A673 (cell line): ENCODE data around the gene FGFR3. TPM values are rescaled to one million over a fixed set of nuclear protein-coding genes. Genes with fewer than 3 reads are reported as not detected.
A peak's percentile ranks its signal among the peaks of the same experiment; 100 is the strongest.

ENCODE experiments used
- BruUV-seq: library from RNA; stranded (reverse); fragments of 400-500 nt; replicated peaks from 2 replicates; lab custom pipeline; 2021; lab: Mats Ljungman, UMichigan
- CTCF ChIA-PET: fragments of 300-600 bp; sonication (Branson Sonifier 250); formaldehyde crosslinking; loops from one replicate; lab custom pipeline; 2022; ENCODE audit warnings: antibody characterized with exemption; lab: Charles Lee
- POLR2A ChIA-PET: fragments of 300-600 bp; sonication (Branson Sonifier 250); formaldehyde crosslinking; loops from one replicate; lab custom pipeline; 2022; ENCODE audit warnings: antibody characterized with exemption; ENCODE audit not compliant: low non-redundant PET; lab: Charles Lee
- DNase-seq: peaks from one replicate; pipeline ENCODE4 v3.0.0-alpha.2; 2015; ENCODE audit warnings: low spot score
- H3K27ac ChIP-seq: fragments of 200-600 bp; sonication (generic); 2 replicates; pipeline ENCODE4 v1.5.1; 2016; ENCODE audit warnings: mixed run types, low read depth, mild to moderate bottlenecking, mixed read lengths, antibody characterized with exemption, low read length; ENCODE audit not compliant: poor library complexity, severe bottlenecking
- H3K27me3 ChIP-seq: fragments of 200-600 bp; sonication (generic); replicated peaks from 2 replicates; pipeline ENCODE4 v1.6.1; 2017; ENCODE audit warnings: mixed run types, low read depth, mild to moderate bottlenecking, mixed read lengths, antibody characterized with exemption, low read length; ENCODE audit not compliant: insufficient read depth, poor library complexity
- H3K36me3 ChIP-seq: fragments of 200-600 bp; sonication (generic); 2 replicates; pipeline ENCODE4 v1.6.1; 2016; ENCODE audit warnings: mixed run types, mild to moderate bottlenecking, mixed read lengths, antibody characterized with exemption, low read length; ENCODE audit not compliant: insufficient read depth, poor library complexity, severe bottlenecking
- H3K4me1 ChIP-seq: fragments of 200-600 bp; sonication (generic); 2 replicates; pipeline ENCODE4 v1.6.1; 2017; ENCODE audit warnings: mixed run types, mild to moderate bottlenecking, mixed read lengths, antibody characterized with exemption, low read length; ENCODE audit not compliant: insufficient read depth, poor library complexity, severe bottlenecking
- H3K4me3 ChIP-seq: fragments of 200-600 bp; sonication (generic); 2 replicates; pipeline ENCODE4 v1.5.1; 2016; ENCODE audit warnings: low read depth, mixed run types, mild to moderate bottlenecking, mixed read lengths, low read length; ENCODE audit not compliant: poor library complexity, severe bottlenecking
- H3K9me3 ChIP-seq: fragments of 200-600 bp; sonication (generic); 2 replicates; pipeline ENCODE4 v1.6.1; 2016; ENCODE audit warnings: mixed run types, low read depth, mild to moderate bottlenecking, mixed read lengths, antibody characterized with exemption, low read length; ENCODE audit not compliant: poor library complexity, severe bottlenecking
- EZH2 ChIP-seq: fragments of 200-600 bp; sonication (generic); IDR thresholded peaks from 2 replicates; pipeline ENCODE4 v1.6.1; 2017; ENCODE audit warnings: borderline replicate concordance, low read depth, mild to moderate bottlenecking, mixed read lengths, antibody characterized with exemption, low read length; ENCODE audit not compliant: poor library complexity, severe bottlenecking
- intact Hi-C: fragments of 100-400 bp; cut with micrococcal nuclease; formaldehyde crosslinking; loops from one replicate; pipeline ENCODE4 v1.10.0; 2022; ENCODE audit not compliant: unreplicated experiment
- total RNA-seq: library from RNA; stranded (reverse); gene quantifications from 2 replicates; pipeline ENCODE4 v1.2.3, GENCODE V29; 2021
- TF ChIP-seq, protein P1 (sequence below): fragments of 300-800, 200-600 bp; sonication (generic); conservative IDR thresholded peaks from 2 replicates; pipeline ENCODE4 v1.5.1; 2017; ENCODE audit warnings: low read depth, mild to moderate bottlenecking, antibody characterized with exemption, low read length, moderate library complexity, mixed read lengths

FGFR3 gene
- total RNA-seq, 1 experiment from 2014 or later, result 5.5 TPM

DNA sequence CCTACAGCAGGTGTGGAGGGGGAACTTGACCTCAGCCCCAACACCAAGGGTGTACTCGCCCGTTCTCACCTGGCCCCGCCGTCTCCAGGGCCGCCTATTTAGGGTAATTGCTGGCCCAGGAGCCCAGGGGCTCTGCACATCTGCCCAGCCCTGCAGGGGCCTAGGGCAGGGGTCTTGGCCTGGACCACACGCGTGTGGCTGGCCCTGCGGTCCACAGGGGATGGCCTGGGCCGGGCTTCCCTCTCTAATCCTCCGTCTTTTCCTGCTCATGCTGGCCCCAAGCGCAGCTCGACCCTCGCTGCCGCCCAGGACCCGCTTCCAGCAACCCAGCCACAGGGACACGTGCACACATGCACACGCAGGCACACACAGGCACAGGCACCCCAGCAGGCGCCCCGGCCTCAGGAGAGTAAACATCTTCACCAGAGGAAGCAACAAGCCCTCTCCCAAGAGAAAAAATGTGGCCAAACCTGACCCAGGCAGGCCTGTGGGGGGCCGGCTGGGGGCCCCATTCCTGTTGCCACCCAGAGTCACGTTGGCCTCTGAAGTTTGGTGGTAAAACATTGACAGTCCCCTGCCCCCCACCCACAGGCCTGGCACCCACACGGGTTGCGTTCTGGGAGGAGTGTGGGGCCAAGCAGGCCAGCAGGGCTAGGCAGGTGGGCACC lies 24.6 kb upstream of the FGFR3 start:
- Histone ChIP-seq H3K27me3 (no peaks in the 10 kb centered on the region), H3K4me1 (peaks cover 18% of the 10 kb centered on the region), H3K36me3 (no peaks in the 10 kb centered on the region), H3K27ac (no peak overlapping the region), H3K4me3 (peak overlapping the region; percentile 21), H3K9me3 (no peaks in the 10 kb centered on the region)
- no TSS peak for BruUV-seq
- no peak for TF ChIP-seq EZH2
- TF ChIP-seq, protein P1, sequence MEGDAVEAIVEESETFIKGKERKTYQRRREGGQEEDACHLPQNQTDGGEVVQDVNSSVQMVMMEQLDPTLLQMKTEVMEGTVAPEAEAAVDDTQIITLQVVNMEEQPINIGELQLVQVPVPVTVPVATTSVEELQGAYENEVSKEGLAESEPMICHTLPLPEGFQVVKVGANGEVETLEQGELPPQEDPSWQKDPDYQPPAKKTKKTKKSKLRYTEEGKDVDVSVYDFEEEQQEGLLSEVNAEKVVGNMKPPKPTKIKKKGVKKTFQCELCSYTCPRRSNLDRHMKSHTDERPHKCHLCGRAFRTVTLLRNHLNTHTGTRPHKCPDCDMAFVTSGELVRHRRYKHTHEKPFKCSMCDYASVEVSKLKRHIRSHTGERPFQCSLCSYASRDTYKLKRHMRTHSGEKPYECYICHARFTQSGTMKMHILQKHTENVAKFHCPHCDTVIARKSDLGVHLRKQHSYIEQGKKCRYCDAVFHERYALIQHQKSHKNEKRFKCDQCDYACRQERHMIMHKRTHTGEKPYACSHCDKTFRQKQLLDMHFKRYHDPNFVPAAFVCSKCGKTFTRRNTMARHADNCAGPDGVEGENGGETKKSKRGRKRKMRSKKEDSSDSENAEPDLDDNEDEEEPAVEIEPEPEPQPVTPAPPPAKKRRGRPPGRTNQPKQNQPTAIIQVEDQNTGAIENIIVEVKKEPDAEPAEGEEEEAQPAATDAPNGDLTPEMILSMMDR, result no peak
- ChIA-PET CTCF (interaction anchor here (0.5 to 1.2 kb wide), 14 partner anchors 9 to 1335 kb away, joined by 3 to 9 read pairs (median 5); no protein-coding TSS in a partner anchor), POLR2A (interaction anchor here (0.6 kb wide), 1 partner anchor 98 kb away, joined by 11 read pairs; no protein-coding TSS in a partner anchor)
- intact Hi-C loops, result no loop called here
- DNase-seq, result no peak

GRCh38 chr4:1769692-1770091 lies 23.4 kb upstream of the FGFR3 start:
- no peaks in the 10 kb centered on the region for H3K27me3 ChIP-seq
- no peaks in the 10 kb centered on the region for H3K9me3 ChIP-seq
- intact Hi-C loops, result no loop called here
- TF ChIP-seq, protein P1, result no peak
- TF ChIP-seq EZH2, result no peak
- H3K4me1 ChIP-seq, result peaks cover 14% of the 10 kb centered on the region
- H3K4me3 ChIP-seq, result no peak overlapping the region
- CTCF ChIA-PET, result no interaction called here
- H3K27ac ChIP-seq, result no peak overlapping the region
- POLR2A ChIA-PET, result no interaction called here
- H3K36me3 ChIP-seq, result no peaks in the 10 kb centered on the region
- no peak for DNase-seq
- BruUV-seq, result no TSS peak

GRCh38 chr4:1770245-1770644 lies 22.8 kb upstream of the FGFR3 start:
- Histone ChIP-seq H3K4me3 (no peak overlapping the region), H3K9me3 (no peaks in the 10 kb centered on the region), H3K4me1 (peaks cover 14% of the 10 kb centered on the region), H3K27ac (no peak overlapping the region), H3K27me3 (no peaks in the 10 kb centered on the region), H3K36me3 (no peaks in the 10 kb centered on the region)
- DNase-seq, result no peak
- ChIA-PET CTCF (no interaction called here), POLR2A (no interaction called here)
- no TSS peak for BruUV-seq
- no peak for TF ChIP-seq EZH2
- TF ChIP-seq, protein P1, result no peak
- intact Hi-C loops, result no loop called here
